Measurements from ENCODE around the gene C9orf50.
A peak's percentile ranks its signal among the peaks of the same experiment; 100 is the strongest.

Gene C9orf50

DNA sequence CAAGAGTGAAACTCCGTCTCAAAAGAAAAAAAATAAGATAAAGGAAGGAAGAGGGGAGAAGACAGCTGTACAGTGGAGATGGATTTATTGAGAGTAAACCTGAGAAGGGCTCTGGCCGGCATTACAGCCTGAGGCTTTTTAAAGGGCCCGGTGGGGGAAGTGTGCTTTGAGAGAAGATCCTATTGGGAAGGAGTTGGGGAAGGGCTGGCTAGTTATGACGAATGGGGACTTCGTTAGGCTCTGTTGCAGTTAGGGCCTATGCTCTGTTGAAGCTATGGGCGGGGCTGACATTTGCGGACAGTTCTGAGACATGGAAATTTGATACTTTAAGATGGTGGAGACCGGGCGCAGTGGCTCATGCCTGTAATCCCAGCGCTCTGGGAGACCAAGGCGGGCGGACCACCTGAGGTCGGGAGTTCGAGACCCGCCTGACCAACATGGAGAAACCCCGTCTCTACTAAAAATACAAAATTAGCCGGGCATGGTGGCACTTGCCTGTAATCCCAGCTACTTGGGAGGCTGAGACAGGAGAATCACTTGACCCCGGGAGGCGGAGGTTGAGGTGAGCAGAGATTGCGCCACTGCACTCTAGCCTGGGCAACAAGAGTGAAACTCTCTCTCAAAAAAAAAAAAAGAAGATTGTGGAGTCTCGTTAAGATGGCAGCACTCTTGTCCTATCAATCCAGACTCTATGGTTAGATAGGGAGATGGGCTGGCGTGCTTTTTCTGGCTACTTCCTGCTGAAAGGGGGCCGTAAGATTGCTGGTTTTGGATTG is 33.2 kb downstream of the C9orf50 start:
- DNase-seq: no peak

DNA sequence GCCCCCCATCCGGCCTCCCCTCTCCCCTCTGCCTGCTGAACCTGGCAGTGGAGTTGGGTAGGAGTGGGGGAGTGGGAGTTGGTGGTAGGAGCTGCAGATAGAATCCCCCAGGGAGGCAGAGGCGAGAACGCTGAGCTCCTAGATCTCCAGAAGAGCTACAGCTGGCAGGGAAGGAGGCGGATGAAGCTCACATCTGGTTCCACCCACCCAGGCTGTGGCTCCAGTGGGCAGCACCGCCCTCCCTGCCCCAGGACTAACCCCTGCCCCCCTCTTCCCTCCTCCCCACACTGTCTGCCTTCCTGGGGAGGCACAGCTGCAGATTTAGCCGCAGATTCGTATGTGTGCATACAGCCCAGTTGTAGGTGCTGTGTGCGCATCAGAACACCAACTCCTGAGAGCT is 34.2 kb downstream of the C9orf50 start:
- DNase-seq: no peak

DNA sequence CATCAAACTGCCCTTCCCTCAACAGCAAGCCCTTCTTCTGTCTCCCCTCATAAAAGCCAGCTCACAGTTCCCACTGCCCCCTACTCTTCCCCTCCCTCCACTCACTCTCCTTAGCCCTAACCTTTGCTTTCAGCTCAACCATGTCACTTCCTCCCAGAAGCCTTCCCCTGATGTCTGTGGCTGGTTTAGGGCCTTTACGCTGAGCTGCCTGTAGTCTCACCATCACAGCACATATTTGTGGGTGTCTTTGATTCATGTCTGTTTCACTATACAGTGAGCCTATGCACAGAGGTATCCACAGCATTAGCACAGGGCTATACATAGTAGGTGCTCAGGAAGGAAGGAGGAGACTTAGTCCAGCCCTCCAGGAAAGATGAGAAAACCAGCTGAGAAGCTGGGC is 34.7 kb downstream of the C9orf50 start:
- DNase-seq: no peak

DNA sequence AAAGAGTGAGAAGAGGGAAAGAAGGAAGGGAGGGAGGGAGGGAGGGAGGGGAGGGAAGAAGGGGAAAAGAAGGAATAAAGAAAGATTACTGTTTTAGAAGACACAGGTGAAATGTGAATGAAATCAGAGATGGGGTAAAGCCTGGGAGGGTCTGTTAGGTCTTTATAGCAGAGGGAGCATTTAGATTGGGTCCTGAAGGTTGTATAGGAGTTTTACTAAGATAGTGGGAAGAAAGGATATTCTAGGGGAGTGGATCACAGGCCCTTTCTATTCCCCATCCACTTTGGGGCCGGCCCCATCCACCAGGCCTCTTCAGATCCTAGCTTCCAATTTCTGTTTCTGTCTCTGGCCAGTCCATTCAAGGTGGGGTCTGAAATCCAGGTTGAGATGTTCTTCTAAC is 35.5 kb downstream of the C9orf50 start:
- no peak for DNase-seq

DNA sequence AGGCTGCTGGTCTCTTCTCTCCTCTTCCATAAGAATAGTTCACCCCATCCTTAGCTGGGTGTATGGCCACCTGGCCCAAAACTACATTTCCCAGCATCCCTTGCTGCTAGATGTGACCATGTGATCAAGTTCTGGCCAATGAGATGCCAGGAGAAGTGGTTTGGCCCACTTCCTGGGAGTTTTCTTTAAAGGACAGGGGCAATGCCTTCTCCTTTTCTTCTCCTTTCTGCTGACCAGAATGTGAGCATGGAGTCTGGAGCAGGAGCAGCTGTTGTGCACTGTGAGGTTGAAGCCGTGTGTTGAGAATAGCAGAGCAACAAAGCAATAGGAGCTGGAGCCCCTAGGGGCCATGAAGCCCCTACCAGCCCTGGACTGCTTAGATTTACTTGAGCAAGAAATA is 36.8 kb downstream of the C9orf50 start:
- peak; percentile 92 for DNase-seq

DNA sequence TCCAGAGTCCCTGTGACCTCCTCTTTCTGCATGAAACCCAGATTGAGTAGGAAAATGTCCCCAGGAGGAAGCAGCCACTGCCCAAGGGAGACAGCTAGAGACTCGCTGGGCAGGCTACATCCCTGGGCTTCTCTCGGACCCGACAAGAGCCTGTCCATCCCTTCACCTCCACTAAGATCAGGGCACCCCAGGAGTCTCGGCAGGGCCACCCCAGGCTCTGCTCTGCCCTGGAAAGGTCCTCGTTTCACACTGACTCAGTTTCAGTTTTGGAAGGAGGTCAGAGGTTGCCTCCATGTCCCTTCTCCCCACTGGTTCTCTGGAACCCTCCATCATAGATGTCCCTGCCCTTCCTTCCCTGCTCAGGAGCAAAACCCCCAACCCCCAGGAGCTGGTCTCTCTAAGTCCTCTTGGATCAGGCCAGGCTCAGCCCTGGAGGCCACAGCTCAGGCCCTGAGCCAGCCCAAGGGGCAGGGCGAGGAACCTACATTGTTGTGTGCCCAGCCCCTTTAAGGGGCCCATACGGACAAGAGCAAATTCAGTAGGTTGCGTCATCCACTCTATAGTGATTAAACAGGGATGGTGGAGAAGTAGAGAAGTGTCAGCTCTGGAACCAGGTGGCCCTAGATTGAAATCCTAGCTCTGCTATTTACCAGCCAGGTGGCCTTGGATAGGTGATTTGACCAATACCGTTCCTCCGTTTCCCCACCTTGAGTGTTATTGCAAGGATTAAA is 37.4 kb downstream of the C9orf50 start:
- peak; percentile 58 for DNase-seq

DNA sequence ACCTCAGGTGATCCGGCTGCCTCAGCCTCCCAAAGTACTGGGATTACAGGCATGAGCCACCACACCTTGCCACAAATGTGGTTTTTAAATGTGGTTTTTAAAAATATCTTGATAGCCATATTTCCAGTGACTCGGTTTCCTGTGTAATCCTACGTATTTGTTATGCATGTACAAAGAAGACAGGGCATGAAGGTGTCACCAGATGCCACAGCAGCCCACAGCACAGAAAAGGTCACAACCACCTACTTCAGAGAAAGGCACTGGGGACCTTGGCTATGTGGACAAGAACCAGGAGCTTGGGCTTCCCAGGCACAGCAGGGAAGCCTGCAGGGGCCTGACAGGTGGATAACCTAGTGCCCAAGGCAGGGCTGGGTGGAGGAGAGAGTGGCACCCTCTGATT is 38.0 kb downstream of the C9orf50 start:
- DNase-seq: no peak

DNA sequence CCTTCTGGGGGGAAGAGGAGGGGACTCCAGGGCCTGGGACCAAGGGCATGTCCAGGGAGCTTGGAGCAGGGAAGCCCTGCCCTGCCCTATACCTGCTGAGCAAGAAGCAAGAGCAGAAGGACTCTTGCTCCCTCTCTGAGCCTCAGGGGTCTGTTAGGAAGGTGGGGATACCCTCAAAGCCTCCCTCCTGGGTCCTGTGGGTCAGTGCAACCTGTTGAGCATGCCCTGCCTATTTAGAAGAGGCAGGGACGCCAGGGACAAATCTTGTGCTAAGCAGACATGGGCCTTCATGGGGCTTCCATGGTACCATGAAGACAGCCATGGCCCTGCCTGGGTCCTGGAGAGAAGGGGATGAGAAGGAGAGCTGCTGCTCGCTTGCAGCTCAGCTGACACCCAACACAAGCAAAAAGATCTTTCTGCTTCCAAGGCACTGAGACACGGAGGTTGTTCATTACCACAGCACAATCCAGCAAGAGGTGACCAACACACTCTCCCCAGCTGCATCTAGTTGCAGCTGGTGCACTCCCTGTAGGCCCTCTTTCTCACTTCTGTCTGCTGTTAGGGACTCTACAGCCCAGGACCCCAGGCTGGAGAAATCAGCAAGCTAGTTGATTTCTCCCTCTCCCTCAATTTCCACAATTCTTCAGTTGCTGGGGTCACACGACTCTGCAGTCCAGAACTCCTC is 39.3 kb downstream of the C9orf50 start:
- DNase-seq: no peak

DNA sequence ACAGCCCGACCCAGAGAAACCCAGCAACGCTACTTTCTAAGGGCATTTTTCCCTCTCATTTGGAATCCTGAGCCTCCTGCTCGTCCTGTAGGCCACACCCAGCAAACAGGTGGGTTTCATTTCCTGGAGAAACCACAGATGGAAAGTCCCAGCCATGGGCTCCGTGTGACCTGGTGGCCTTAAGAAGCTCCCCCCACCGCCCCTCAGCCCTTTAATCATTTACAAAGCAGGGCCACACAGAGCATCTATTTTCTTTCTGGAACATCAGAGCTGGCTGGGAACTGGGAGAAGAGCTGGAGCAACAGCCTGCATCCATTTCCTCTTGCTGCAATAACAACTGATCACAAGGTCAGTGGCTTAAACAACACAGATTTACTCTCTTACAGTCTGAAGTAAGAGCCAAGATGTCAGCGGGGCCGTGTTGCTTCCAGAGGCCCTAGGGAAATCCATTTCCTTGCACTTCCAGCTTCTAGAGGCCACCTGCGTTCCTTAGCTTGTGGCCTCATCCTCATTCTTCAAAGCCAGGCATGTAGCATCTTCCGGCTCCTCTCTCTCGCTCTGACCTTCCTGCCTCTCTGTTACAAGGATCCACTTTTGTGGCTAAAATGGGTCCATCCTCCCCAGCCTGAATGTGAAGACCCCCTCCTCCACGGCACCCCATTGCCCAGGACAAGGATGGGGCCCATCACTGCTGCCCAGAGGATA is 40.5 kb downstream of the C9orf50 start:
- no peak for DNase-seq

DNA sequence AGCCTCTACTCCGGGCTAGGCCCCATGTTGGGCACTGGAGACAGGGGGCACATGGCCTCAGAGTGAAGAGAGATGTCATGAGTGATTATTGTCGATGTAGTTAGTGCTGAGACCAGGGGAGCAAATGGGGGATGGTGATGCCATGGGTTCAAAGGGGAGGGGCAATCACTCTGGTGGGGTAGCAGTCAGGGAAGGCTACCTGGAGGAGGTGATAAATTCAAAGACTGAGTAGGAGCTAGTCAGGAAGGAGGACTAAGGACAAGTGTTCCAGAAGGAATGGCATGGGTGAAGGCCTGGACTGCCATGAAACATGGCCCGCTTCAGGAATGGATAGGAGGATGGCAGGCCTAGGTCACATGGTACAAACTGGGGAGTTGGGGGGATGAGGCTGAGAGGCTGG is 41.6 kb downstream of the C9orf50 start:
- DNase-seq: no peak

DNA sequence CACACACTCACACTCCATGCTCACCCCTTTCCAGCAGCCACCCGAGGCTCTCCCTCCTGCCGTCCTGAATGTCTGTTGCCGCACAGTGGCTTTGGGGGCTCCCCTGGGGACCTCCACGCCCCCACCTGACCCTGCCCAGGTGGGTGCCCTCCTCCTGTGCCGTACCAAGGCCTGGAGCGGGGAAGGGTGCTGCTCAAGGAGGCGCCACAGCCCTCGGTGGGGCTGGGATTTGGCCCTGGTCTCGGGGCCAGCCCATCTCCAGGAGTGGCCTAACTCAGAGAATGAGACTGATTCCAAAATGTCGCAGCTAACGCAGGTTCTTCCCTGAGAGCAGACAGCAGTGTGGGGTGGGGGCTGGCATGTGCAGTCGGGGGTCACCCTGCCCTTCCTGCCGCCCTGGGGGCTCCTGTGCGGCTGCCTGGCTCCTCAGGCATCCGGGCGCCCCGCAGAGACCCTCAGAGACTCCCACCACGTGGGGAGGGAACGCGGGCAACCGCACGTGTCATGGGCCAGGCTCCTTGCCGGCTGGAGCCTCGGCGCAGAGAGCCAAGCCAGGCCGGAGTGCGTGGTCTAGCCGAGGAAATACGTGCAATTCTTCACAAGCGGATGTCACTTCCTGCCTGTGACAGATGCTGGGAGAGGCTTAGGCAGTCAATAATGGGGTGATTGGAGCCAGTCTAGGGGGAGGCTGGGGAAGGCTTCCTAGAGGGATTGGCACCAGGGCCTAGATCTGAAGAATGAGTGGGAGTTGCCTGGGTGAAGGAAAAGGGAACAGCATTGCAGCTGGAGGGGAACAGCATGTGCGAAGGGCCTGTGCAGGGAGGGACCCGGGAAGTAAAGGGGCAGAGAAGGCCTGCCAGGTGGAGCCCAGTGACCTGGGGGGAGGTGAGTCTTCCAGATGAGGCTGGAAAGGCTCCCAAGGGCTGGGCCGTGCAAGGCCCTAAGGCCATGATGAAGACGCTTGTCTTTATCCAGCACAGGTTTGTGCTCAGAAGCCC is 44.1 kb downstream of the C9orf50 start:
- no peak for DNase-seq

DNA sequence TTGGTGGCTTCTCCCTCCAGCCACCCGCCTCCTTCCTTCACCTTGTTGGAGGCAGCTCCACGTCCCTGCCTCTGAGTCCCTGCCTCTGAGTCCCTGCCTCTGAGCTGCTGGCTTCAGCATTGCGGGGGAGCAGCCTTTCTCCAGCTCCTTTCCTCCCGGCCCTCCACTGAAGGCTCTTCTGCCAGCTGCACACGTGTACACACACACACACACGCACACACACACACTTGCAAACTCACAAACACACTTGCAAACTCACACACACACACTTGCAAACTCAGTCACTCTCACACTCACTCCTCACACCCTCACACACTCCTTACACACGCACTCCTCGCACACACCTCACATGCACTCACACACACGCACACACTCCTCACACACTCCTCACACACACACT is 45.1 kb downstream of the C9orf50 start:
- no peak for DNase-seq

DNA sequence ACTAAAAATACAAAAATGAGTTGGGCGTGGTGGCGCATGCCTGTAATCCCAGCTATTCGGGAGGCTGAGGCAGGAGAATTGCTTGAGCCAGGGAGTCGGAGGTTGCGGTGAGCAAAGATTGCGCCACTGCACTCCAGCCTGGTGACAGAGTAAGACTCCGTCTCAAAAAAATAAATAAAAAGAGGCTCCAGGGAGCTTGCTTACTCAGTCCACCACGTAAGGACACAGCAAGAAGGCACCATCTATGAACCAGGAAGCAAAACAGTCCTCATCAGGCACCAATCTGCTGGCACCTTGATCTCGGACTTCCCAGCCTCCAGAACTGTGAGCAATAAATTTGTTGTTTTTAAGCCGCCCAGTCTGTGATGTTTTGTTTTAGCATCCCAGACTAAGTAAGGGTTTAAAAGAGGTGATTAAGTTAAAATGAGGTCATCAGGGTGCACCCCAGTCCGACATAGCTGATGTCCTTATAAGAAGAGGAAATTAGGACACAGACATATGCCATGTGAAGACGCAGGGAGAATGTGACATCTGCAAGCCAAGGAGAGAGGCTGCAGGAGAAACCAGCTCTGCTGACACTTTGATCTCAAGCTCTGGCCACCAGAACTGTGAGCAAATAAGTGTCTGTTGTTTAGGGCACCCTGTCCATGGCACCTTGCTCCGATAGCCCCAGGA is 45.9 kb downstream of the C9orf50 start:
- no peak for DNase-seq

DNA sequence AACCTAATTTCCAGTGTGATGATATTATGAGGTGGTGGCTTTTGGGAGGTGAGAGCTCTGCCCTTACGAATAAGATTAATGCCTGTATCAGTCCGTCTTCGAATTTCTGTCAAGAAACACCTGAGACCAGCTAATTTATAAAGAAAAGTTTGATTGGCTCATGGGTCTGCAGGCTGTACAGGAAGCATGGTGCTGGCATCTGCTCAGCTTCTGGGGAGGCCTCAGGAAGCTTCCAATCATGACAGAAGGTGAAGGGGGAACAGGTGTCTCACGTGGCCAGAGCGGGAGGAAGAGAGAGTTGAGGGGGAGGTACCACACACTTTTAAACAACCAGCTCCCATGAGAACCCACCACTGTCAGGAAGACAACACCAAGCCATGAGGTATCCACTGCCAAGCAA is 46.9 kb downstream of the C9orf50 start:
- no peak for DNase-seq

DNA sequence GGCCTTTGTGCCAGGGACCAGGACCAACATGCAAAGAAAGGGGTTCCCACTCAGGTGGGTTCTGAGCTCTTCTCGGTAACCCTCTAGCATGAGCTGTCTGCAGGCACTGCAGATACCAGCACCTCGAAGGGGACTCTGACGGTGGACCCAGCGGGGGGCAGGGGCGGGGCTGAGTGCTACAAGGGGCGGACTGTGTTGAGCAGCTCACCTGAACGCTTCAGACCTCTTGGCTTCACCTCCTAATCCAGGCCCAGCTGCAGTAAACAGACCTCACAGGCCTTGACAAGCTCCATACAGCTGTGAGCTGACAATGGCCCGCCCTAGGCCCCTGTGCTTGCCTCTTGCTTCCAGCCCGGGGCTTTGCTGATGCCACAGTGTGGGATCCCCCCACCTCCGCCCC is 48.4 kb downstream of the C9orf50 start:
- no peak for DNase-seq

DNA sequence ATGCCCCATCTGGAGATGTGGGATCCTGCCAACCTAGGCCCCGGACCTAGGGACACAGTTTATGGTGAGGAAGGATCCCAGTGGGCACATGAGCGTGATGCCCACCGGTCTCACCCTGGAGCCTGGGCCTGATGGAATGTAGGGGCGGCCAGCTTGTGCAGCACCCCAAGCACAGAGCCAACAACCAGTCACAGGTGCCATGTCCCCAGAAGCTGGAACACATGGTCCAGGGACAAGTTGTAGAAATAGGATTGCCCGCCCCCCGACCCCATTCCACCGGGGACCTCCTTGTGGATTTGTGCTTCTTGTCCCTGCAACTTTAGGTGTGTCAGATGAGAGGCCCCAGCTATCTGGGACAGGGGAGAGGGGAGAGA is 48.9 kb downstream of the C9orf50 start:
- DNase-seq: no peak

DNA sequence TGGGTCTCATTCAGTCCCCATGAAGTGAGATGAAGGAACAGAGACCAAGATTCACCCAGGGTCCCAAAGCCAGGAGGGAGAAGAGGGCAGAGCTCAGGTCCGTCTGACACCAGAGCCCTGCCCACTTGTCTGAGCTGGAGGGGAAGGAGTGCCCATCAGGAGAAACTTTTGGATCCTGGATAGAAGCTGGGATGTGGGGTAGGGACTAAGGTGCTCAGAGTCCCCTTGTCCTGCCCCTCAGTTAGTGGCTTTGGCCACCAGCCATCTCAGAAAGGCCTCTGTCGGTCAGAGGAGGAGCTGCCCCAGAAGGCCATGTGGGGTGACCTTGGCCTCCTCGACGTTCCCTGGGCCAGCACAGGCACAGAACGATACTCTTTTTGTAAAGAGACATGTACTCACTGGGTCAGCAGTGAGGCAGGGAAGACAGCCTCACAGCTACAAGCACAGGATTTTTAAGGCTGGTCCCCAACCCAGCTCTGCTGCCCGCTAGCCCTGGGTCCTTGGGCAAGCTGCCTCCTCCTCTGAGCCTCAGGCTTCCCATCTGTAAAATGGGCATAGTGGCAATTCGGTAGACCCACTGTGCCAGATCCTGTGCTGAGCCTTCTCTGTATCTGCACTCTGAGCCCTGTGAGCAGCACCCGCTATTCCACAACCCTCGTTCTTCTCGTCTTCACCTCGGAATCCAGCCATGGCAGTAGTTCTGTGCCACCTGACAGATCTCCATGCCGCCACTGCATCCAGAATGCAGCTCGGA is 49.4 kb downstream of the C9orf50 start:
- no peak for DNase-seq

DNA sequence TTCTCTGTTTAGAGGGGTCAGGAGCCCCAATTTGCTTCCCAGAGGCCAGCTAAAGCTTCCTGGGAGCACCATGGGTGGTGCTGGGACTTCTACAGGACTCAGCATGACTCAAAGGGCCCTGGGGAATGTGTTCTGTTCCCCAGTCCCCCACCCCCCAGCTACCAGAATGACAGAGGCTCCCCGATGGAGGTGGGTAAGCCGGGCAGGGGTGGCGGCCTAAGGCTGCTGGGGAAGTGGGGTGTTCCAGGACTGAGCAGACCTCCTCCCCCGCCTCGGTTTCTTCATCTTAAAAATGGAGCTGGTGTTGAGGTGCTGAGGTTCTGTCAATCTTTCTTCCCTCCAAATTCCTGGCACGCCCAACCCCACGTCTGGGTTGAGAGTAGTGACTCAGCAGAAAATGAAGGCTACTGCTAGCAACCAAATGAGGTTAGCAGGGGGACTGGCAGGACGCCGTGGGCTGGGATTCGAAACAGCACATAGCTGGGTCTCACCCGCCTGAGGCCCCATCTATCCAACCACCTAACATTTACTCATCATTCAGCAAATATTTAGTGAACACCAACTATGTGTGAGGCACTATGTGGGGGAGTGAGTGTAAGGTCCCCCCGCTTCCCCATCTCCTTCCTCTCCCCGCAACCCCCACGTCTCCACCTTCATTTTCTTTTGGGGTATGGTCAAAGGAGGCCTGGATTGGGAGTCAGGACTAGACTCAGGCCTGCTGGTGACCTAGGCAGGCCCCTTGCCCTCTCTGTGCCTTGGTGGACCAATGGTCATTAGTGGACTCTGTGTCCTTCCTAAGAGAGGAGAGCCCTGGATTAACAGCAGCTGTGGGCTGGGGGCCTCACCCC is 50.2 kb downstream of the C9orf50 start:
- peak; percentile 83 for DNase-seq

Data from hematopoietic multipotent progenitor cell treated with erythropoietin and hydrocortisone succinate and interleukin-3 and kit ligand, for 6 days (in vitro differentiated cells).